RKO (cell line): ENCODE measurements around the gene OPTN.
"Not testable (repeated sequence)": the region's sequence is repeated elsewhere in the genome, so short reads cannot be mapped to it uniquely, and the experiment has no call there.

Experiments used
- DNase-seq: peaks from one replicate; pipeline ENCODE4 v3.0.0-alpha.2; 2016; ENCODE audit warnings: low spot score

Gene OPTN

DNA sequence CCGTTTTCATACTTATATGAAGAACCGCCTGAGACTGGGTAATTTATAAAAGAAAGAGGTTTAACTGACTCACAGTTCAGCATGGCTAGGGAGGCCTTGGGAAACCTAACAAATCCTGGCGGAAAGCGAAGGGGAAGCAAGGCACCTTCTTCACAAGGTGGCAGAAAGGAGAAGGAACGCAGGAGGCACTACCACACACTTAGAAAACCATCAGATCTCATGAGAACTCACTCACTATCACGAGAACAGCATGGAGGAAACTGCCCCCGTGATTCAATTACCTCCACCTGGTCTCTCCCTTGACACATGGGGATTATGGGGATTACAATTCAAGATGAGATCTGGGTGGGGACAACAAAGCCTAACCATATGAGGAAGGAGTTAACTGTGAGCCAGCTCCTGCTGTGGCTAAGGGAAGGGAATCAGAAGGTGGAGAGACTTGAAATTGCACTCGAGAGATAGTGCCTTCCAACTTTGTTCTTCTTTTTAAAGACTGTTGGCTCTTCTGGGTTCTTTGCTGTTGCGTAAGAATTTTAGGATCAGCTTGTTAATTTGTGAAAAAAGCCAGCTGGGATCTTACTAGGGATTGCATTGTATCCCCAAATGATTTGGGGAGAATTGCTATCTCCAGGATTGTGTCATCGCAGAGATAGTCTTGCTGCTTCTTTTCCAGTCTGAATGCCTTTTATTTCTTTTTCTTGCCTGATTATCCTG is 21.0 kb downstream of the OPTN start:
- DNase-seq: no peak

DNA sequence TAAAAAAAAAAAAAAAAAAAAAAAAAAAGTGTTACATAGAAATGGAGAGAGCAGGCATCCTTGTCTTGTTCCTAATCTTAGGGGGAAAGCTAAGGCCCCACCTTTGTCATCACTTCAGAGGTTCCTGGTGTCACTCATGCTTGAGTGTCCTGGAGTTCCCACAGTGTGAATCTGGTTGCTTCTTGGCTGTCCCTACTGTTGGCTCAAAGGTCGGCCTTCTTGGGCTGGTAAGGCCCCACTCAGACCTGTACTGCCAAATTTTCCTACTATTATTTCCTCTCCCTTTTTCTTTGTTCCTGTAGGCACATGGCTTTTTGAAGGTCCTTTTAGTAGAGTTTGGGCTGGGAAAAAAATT is 21.5 kb downstream of the OPTN start:
- no peak for DNase-seq

DNA sequence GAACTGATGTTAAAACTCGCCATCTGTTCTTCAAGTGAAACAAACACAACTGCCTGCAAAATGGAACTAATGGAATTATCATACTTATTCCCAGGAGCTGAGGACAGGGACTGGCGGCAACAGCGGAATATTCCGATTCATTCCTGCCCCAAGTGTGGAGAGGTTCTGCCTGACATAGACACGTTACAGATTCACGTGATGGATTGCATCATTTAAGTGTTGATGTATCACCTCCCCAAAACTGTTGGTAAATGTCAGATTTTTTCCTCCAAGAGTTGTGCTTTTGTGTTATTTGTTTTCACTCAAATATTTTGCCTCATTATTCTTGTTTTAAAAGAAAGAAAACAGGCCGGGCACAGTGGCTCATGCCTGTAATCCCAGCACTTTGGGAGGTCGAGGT is 36.7 kb downstream of the OPTN start:
- no peak for DNase-seq

DNA sequence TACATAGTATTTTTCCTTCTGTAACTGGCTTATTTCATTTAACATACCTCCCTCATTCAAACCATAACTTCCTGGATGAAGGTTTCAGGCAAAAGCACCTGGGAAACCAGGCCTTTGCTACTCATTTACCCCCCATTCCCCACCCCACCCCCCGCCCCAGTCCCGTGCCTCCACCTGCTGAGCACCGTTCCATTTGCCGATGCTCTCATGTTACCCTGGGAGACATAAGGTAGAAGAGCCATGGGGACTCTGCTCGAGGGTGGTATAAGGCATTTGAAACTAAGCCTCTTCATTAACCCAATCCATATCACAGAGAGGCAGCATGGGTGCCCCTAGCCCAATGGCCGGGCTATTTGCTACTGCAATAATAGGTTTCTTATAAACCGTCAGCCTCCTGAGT is 39.2 kb downstream of the OPTN start:
- DNase-seq: no peak

DNA sequence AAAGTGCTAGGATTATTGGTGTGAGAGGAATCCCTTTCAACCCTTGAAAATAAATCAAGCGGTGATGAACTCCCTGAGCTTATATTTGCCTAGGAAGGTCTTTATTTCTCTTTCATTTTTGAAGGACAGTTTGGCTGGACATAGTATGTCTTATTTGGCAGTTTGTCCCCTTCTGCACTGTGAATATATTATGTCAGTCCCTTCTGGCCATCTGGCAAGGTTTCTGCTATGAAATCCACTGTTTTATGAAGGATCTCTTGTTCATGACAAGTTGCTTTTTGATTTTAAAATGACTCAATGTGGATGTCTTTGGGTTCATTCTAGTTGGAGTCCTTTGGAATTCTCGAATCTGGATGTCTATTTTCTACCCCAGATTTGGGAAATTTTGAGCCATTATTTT is 39.7 kb downstream of the OPTN start:
- DNase-seq: no peak

DNA sequence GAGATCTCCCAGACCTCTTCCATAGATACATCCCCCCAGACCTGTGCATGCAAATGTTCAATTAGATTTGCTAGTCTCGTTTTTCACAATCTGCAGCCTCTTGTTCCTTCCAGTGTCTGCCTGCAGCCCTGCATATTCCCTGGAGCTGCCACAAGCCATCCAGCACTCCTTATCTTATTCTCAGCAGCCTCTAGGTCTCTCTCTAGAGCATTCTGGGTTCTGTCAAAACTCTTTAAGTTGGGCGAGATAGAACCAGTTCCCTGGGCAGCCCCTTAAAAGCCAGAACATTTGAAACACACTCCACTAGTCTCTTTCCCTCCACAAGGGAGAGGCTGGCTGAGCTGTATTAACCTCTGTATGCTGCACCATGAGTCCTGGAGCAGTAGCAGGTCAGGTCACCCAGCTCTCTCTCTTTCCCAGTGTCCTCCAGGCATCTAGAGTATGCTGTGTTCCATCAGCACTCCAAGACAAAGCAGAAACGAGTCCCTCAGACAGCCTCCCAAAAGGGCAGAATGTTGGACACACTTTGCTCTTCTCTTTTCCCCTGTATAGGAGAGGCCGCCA is 40.7 kb downstream of the OPTN start:
- DNase-seq: no peak

DNA sequence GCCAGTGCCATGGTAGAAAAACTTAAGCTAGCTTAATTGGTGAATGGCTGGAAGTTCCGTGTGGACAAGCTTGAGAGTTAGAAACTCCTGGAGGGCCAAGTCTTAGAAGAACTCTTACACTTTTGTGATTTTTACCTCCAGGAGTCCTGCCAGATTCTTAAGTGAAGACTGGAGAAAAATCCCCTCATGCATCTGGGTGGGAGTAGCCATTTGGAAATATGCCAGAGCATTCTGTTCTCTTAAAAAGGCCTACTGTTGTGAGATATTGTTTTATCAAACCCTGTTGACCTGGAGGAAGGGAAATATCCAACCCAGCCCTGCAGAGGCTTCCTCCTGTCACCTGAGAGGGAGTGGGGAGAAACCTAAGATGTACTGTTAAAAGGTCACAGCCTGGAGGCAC is 43.8 kb downstream of the OPTN start:
- no peak for DNase-seq

DNA sequence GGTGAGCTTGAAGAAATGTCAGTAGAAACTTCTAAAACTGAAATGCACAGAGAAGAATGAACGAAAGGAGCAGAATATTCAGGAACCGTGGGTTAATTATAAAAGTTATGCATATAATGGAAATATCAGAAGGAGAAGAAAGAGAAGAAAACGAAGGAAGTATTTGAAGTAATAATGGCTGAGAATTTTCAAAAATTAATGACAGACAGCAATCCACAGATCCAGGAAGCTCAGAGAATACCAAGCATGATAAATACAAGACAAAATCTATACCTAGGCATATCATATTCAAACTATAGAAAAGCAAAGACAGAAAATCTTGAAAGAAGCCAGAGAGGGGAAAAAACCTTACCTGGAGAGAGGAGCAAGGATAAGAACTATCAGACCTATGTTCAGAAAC is 44.9 kb downstream of the OPTN start:
- DNase-seq: no peak

DNA sequence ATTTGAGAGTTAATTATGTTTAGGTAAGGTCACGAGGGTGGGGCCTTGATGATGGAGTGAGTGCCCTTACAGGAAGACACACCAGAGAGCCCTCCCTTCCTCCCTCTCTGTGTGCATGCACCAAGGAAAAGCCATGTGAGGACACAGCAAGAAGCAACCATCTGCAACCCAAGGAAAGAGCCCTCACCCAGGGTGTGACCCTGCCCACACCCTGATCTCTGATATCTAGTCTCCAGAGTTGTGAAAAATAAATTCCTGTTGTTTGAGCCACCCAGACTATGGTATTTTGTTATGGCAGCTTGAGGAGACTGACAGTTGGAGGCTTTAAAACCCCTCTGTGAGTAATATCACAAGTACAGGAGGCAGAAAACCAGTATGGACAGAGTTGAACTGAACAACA is 46.4 kb downstream of the OPTN start:
- no peak for DNase-seq

DNA sequence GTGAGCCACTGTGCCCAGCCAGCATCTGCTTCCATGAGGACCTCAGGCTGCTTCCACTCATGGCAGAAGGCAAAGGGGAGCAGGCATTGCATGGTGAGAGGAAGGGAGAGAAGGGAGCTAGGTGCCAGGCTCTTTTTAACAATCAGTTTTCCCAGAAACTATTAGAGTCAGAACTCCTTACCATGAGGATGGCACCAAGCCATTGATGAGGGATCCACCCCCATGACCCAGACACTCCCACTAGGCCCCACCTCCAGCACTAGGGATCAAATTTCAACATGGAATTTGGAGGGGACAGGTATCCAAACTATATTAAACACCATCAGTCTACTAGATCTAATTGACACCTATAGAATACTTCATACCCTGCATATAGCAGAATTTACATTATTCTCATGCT is 47.2 kb downstream of the OPTN start:
- DNase-seq: no peak

DNA sequence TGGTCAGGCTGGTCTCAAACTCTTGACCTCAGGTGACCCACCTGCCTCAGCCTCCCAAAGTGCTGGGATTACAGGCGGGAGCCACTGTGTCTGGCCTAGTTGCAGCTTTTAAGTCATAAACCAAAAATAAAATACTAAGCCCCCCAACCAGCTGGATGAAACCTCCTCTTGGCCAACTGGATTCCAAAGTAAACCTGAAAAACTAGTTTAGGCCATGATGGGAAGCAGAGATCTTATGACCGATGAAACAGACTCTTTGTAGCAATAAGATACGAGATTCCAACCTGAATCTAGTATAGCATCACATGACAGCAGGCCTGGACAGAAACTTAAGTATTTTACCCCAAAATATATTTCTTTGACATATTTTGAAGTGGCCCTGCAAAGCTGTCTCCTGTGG is 52.3 kb downstream of the OPTN start:
- no peak for DNase-seq

DNA sequence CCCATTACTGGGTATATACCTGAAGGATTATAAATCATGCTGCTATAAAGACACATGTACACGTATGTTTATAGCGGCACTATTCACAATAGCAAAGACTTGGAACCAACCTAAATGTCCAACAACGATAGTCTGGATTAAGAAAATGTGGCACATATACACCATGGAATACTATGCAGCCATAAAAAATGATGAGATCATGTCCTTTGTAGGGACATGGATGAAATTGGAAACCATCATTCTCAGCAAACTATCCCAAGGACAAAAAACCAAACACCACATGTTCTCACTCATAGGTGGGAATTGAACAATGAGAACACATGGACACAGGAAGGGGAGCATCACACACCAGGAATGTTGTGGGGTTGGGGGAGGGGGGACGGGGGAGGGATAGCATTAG is 55.9 kb downstream of the OPTN start:
- not testable (repeated sequence) for DNase-seq

DNA sequence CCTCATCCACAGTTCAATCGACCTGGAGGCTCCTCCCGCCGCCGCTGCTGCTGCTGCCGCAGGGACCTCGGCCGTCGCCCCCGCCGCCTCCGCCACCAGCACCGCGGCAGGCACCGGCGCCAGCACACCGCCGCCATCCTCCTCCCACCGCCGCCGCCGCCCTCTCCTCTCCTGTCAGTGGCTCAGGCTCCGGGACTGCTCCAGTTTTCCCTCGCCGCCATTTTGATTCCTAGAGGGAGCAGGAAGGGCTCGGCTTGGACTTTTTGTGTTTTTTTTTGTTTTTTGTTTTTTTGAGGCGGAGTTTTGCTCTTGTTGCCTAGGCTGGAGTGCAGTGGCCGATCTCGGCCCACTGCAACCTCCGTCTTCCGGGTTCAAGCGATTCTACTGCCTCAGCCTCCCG is 58.4 kb downstream of the OPTN start:
- DNase-seq: no peak

DNA sequence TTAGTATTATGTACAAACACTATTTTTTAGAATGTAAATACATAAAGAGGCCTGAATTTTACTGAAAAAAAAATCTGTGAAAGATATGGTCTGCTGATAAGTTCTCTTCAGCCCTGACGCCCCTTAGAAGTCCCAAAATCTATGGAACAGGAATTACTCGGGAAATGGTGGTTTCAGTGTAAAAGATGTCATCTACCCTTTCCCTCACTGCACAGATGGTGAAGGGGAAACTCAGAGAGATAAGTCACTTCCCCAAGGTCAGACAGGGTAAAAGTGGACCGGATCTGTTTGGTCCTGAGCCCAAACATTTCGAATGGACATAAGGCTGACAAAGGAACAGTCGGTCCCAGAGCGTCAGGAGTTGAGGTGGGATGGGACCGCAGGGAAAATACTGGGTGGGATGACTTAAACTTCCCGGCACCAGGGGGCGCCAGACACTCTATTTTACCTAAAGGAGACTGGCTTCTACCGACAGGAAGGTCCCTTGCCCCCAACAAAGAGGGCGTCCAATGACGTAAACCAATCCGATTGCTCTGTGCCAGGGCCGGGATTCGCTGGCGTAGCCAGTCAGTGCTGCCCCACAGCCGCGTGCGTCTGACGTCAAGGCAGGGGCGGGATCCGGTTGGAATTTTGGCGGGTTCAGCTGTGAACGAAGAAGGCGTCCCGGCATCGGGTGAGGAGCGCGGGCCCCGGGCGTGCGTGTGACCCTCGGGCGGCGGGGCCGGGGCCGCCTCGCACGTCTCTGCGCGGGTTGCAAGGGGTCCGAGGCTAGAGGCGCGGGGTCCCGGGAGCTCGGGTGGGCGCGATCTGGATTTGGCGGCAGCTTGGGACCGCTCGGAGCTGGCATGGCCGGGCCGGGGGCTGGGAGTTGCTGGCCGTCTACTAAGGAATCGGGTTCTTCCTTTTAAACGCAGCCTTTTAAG is 61.2 kb downstream of the OPTN start, which contains the start of gene MCM10:
TSS of gene MCM10 (plus strand) at position 625 of the 923 bp plus-strand sequence. CDS start 2,645 bp downstream, outside the sequence.
- peak; percentile 100 for DNase-seq

DNA sequence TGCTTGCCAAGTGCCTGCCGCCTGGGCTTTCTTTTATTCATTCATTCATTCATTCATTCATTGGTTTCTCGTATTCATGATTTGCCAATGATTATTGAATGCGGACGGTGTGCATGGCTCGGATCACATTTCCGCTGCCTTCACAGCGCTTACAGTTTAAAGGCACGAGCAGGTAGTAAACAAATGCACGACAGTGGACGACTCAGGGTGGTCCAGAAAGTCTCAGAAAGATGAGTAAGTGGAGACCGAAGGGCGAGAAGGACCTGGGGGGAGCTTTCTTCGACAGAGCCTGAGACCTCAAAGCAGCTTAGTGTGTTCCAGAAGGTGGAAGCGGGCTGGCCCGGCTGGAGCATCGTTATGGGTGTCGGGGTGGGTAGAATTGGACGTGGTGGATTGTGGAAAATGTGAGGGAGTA is 61.9 kb downstream of the OPTN start:
- peak; percentile 46 for DNase-seq

DNA sequence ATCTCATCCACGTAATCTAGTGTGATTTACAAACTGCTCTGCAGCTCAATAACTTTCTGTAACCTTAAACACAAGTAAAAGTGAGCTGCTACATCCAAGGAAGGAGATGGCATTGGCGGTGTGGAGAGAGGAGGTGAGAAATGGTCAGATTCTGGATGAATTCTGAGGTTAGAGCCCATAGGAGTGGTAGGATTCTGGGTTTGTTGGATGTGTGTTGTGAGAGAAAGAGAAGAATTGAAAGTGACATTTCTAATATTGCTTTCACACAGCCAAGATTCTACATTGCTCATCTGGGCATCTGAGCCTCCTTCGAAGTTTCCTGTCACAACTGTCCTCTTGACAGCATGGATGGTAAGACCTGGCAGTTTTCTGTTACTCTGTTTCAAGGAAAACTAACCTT is 63.9 kb downstream of the OPTN start:
- DNase-seq: no peak

DNA sequence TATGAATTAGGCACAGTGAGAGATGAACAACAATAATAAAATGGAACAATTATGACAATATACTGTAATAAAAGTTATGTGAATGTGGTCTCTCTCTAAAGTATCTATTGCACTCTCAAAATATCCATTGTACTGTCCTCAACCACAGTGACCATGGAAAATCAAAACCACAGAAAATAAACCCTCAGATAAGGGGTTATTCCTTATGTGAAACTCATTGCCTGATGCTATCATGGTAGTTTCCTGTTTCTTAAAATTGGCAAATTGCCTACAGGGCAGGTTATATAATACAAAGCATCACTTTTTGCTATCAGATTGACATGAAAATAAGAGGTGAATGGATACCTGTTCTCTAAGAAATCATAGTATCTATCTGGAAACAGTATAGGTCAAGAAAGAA is 65.2 kb downstream of the OPTN start:
- no peak for DNase-seq

DNA sequence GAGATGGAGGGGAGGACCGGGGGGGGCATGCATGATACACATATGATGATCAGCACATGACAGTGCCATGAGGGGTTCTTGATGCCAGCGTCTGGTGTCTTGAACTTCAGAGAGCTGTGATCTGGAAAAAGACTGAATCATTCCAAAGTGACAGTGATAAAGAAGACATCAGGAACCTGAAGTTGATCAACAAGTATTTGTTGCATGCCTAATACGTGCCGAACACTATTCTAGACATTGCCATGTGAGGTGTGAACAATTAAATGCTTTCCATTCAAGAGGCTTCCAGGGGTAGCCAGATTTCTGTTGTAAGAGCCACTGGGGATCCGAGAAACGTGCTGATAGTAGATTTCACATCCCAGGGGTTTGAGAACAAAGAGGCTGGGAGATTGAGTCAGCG is 67.6 kb downstream of the OPTN start:
- DNase-seq: no peak

DNA sequence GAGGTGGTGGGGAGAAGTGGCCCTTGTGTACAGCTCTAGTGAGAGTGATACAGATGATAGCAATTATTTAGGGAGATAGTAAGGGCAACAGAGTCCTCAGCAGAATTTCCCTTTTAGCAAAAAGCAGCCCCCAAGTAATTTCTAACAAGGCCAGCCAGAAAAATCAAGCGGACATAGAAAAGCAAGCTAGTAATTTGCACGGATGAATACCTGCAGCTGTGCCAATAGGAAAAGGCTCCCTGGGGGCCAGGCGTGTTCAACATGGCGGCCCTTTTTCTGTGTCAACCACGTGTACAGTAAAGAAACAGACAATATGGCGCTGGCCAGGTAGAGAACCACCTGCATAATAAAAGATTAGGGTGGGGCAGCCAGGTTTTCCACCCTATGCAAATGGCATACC is 68.8 kb downstream of the OPTN start:
- no peak for DNase-seq

DNA sequence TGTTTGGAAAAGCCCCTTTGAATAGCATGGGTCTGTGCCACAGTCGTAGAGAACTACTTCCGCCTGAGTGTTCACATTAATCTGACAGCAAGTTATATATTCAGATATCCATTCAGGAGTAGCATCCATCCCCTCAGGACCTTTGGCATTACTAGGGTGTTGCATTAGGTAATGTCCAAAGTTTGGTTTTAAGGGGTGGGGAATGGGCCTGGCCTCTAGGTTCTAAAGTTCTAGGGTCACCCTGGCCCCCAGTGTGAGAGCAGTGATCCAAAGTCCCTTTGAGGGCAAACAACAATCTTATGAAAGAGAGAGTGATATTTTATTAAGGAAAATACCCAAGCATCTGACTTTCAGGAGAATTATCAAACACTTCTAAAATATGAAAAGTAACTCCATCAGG is 73.7 kb downstream of the OPTN start:
- DNase-seq: no peak

DNA sequence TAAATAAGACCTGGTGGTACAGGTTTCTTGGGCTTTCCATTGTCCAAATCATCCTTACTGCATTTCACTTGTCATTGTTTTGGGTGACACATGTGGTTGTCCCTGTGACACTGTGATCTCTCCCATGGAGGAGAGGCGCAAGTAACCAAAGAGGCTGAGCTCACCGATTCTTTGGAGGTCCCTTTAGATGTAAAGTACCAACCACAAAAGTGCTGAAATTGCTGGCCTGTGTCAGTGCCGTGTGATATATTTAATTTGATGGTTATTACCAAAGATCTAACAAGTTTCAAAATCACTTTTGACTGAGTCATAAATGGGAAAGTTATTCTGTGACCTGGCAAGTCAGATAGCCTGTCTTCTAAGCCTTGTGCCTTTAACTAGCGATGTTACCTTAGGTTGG is 80.8 kb downstream of the OPTN start:
- no peak for DNase-seq

DNA sequence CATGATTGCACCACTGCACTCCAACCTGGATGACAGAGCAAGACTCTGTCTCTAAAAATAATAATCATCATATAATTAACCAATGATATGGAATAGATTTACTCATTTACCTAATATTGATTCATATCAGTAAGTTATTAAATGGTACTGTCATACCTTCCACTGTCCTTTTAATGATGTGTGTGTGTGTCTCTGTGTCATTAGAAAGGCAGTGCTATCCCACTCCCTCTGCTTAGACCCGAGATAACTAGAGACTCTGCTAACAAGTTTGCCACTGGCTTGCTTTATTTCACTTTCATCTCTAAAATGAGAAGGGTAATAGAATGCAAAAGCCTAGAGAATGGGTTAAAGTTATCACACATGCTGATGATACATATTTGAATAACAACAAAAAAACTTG is 82.5 kb downstream of the OPTN start:
- DNase-seq: no peak

DNA sequence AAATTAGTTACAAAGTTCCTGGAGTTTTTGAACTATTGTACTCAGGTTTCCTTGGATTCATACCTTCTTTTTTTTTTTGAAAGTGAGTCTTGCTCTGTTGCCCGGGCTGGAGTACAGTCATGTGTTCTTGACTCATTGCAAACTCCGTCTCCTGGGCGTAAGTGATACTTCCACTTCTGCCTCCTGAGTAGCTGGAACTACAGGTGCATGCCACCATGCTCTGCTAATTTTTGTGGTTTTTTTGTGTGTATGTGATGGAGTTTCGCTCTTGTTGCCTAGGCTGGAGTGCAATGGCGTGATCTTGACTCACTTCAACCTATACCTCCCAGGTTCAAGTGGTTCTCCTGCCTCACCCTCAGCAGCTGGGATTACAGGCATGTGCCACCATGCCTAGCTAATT is 83.7 kb downstream of the OPTN start:
- DNase-seq: no peak
